Tibial nerve (tissue), 4 donors: ENCODE results near the gene SAP30L.

Experiments used
- CTCF ChIP-seq, 5 experiments: fragments of 200-600 bp in 3 of 5; fragments of 450-650 bp in 2 of 5; sonication (generic) in 3 of 5; IDR thresholded peaks; one replicate each; pipeline ENCODE4 v1.5.1; 2016 to 2019; ENCODE audit warnings: antibody characterized with exemption in 5 of 5, mild to moderate bottlenecking in 3 of 5, moderate library complexity in 2 of 5
- EP300 ChIP-seq, 2 donors: sonication (generic); formaldehyde crosslinking; IDR thresholded peaks; one replicate each; pipeline ENCODE4 v1.6.1; 2017; ENCODE audit warnings: antibody characterized with exemption in 2 of 2, mild to moderate bottlenecking in 1 of 2
- POLR2A ChIP-seq, 2 donors: fragments of 450-650 bp; IDR thresholded peaks; one replicate each; pipeline ENCODE4 v1.6.1; 2017; ENCODE audit warnings: antibody characterized with exemption in 2 of 2, mild to moderate bottlenecking in 2 of 2, moderate library complexity in 2 of 2

DNA sequence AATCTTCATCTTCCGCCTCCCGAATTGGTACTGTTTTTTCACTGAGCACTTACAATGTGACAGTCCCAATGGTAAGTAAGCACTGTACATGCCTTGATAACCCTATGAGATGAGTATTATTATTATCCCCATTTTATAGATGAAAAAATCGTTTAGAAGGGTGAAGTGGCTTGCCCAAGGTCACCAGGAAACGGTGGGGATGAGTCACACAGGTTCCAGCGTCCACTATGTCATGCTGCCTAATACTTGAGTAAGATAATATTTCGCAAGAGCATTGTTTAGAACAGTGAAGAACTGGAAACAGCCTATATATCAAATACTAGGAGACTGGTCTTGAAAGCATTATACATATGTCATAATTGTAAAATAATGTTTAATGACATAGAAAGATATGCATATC, 19.4 kb downstream of the SAP30L start:
- no peak for TF ChIP-seq CTCF (IDR thresholded peaks at IDR 0.05)
- TF ChIP-seq EP300 (IDR thresholded peaks at IDR 0.05): no peak
- no peak for TF ChIP-seq POLR2A (IDR thresholded peaks at IDR 0.05)
